ENCODE data around the gene BCAM. TPM values are rescaled to one million over a fixed set of nuclear protein-coding genes. Genes with fewer than 3 reads are reported as not detected.
"Not testable (repeated sequence)": the region's sequence is repeated elsewhere in the genome, so short reads cannot be mapped to it uniquely, and the experiment has no call there.

BCAM gene
- total RNA-seq, 1 experiment from 2014 or later = 4.6 TPM

GRCh38 chr19:44817725-44818465, 9.0 kb downstream of the BCAM start:
- DNase-seq (ENCODE audit: low read depth) = no peak

- no peak for DNase-seq (ENCODE audit: low read depth)
Observed at GRCh38 chr19:44818466-44819031, 9.6 kb downstream of the BCAM start.

- no peak for DNase-seq (ENCODE audit: low read depth)
Observed at GRCh38 chr19:44819246-44819832, 10.4 kb downstream of the BCAM start.

- DNase-seq (ENCODE audit: low read depth) = peak; percentile 28
Observed at GRCh38 chr19:44820648-44821609, 12.0 kb downstream of the BCAM start.

GRCh38 chr19:44822177-44822576, 13.3 kb downstream of the BCAM start:
- no peak for DNase-seq (ENCODE audit: low read depth)

- DNase-seq (ENCODE audit: low read depth) = no peak
Observed at GRCh38 chr19:44822670-44823372, 13.9 kb downstream of the BCAM start.

GRCh38 chr19:44823373-44823698, 14.4 kb downstream of the BCAM start:
- no peak for DNase-seq (ENCODE audit: low read depth)

- DNase-seq (ENCODE audit: low read depth) = no peak
Observed at GRCh38 chr19:44824761-44825160, 15.9 kb downstream of the BCAM start.

- DNase-seq (ENCODE audit: low read depth) = not testable (repeated sequence)
Observed at GRCh38 chr19:44832875-44833274, 24.0 kb downstream of the BCAM start.

- not testable (repeated sequence) for DNase-seq (ENCODE audit: low read depth)
Observed at GRCh38 chr19:44834399-44834798, 25.5 kb downstream of the BCAM start.

- no peak for DNase-seq (ENCODE audit: low read depth)
Observed at GRCh38 chr19:44839276-44839675, 30.4 kb downstream of the BCAM start.

- DNase-seq (ENCODE audit: low read depth) = no peak
Observed at GRCh38 chr19:44840811-44841210, 31.9 kb downstream of the BCAM start.

GRCh38 chr19:44841231-44841630, 32.3 kb downstream of the BCAM start:
- no peak for DNase-seq (ENCODE audit: low read depth)

- no peak for DNase-seq (ENCODE audit: low read depth)
Observed at GRCh38 chr19:44845286-44845611, 36.3 kb downstream of the BCAM start.

GRCh38 chr19:44845612-44846454, 36.9 kb downstream of the BCAM start, which contains the start of gene NECTIN2:
TSS of gene NECTIN2 (plus strand) at chr19:44846297. CDS start at chr19:44846526, 229 bp downstream.
- DNase-seq (ENCODE audit: low read depth) = peak; percentile 95

- no peak for DNase-seq (ENCODE audit: low read depth)
Observed at GRCh38 chr19:44846455-44847143, 37.7 kb downstream of the BCAM start.

- DNase-seq (ENCODE audit: low read depth) = peak; percentile 64
Observed at GRCh38 chr19:44847144-44848035, 38.5 kb downstream of the BCAM start.

GRCh38 chr19:44848036-44848811, 39.3 kb downstream of the BCAM start:
- peak; percentile 34 for DNase-seq (ENCODE audit: low read depth)

Measured in RPMI7951 (cell line).